HepG2 (cell line): ENCODE data around the gene KRT12. TPM values are rescaled to one million over a fixed set of nuclear protein-coding genes. Genes with fewer than 3 reads are reported as not detected.

Experiments used
- DR1 ChIP-seq: sonication (generic); formaldehyde crosslinking; IDR thresholded peaks from 2 replicates; pipeline ENCODE4 v1.8.0; 2021; ENCODE audit warnings: mild to moderate bottlenecking, missing genetic modification reagents, inconsistent platforms
- GABPA ChIP-seq, 2 experiments: IDR thresholded peaks; 2 replicates each; pipeline ENCODE4 v1.6.1; 2011 to 2016; ENCODE audit warnings: low read depth in 2 of 2, low read length in 1 of 2, missing biosample characterization in 1 of 2, missing genetic modification characterization in 1 of 2
- KAT8 ChIP-seq: IDR thresholded peaks from 2 replicates; pipeline ENCODE4 v1.6.1; 2016; ENCODE audit warnings: missing genetic modification reagents, missing compliant biosample characterization
- KLF9 ChIP-seq: IDR thresholded peaks from 2 replicates; pipeline ENCODE4 v1.6.1; 2016; ENCODE audit warnings: low read depth
- MAFG ChIP-seq: sonication (generic); formaldehyde crosslinking; IDR thresholded peaks from 2 replicates; pipeline ENCODE4 v1.5.1; 2020; ENCODE audit warnings: mild to moderate bottlenecking, missing genetic modification reagents
- RAD51 ChIP-seq: fragments of 450-650 bp; IDR thresholded peaks from 2 replicates; pipeline ENCODE4 v1.6.1; 2016; ENCODE audit warnings: borderline replicate concordance
- RNF2 ChIP-seq: fragments of 450-650 bp; conservative IDR thresholded peaks from 2 replicates; pipeline ENCODE4 v1.6.1; 2016; ENCODE audit warnings: low read depth
- SAP130 ChIP-seq: IDR thresholded peaks from 2 replicates; pipeline ENCODE4 v1.6.1; 2016; ENCODE audit warnings: low read depth
- XBP1 ChIP-seq: sonication (generic); formaldehyde crosslinking; IDR thresholded peaks from 2 replicates; pipeline ENCODE4 v1.5.0; 2020; ENCODE audit warnings: missing genetic modification reagents
- ZNF17 ChIP-seq: sonication (generic); formaldehyde crosslinking; IDR thresholded peaks from 2 replicates; pipeline ENCODE4 v1.5.0; 2020; ENCODE audit warnings: mild to moderate bottlenecking, missing genetic modification reagents
- ZNF256 ChIP-seq: sonication (generic); formaldehyde crosslinking; conservative IDR thresholded peaks from 2 replicates; pipeline ENCODE4 v1.4.0; 2020; ENCODE audit warnings: missing genetic modification reagents
- ZNF260 ChIP-seq: sonication (generic); formaldehyde crosslinking; IDR thresholded peaks from 2 replicates; pipeline ENCODE4 v1.4.0; 2020; ENCODE audit warnings: missing genetic modification reagents, low read depth, mild to moderate bottlenecking, borderline replicate concordance
- ZNF563 ChIP-seq: sonication (generic); formaldehyde crosslinking; IDR thresholded peaks from 2 replicates; pipeline ENCODE4 v1.8.0; 2022; ENCODE audit warnings: mild to moderate bottlenecking, moderate library complexity, missing genetic modification reagents
- ZNF777 ChIP-seq: sonication (generic); formaldehyde crosslinking; IDR thresholded peaks from 2 replicates; pipeline ENCODE4 v1.4.0; 2020; ENCODE audit warnings: missing genetic modification reagents
- ZNF841 ChIP-seq: sonication (generic); formaldehyde crosslinking; IDR thresholded peaks from 2 replicates; pipeline ENCODE4 v1.8.1; 2023; ENCODE audit warnings: missing genetic modification reagents, borderline replicate concordance
- polyA plus RNA-seq, 8 experiments: library from polyadenylated mRNA; depleted of rRNA in 3 of 8; stranded (reverse) in 7 of 8; unstranded in 1 of 8; fragments of >200 nt; fragmentation: Illumina TruSeq in 4 of 8; extraction: Trizol in 4 of 8; gene quantifications; 2 replicates each; pipeline versions ENCODE4 v1.2.1 to v1.2.3, GENCODE V29; 2011 to 2016; ENCODE audit warnings: low read depth in 4 of 8, missing spikeins in 1 of 8, mixed read lengths in 1 of 8; ENCODE audit not compliant: insufficient read depth in 1 of 8
- total RNA-seq, 5 experiments: library from RNA; depleted of rRNA; stranded (reverse); fragments of >200 nt; fragmentation: Illumina TruSeq; extraction: Trizol; gene quantifications; 2 replicates each; pipeline ENCODE4 v1.2.3, GENCODE V29; 2016; ENCODE audit warnings: low read depth in 1 of 5
- TF ChIP-seq, protein P1 (sequence below): sonication (generic); formaldehyde crosslinking; IDR thresholded peaks from 2 replicates; pipeline ENCODE4 v1.5.0; 2020; ENCODE audit warnings: mild to moderate bottlenecking, missing genetic modification reagents, borderline replicate concordance
- TF ChIP-seq, protein P2 (sequence below): IDR thresholded peaks from 2 replicates; pipeline ENCODE4 v1.6.1; 2016; ENCODE audit warnings: low read depth, missing genetic modification reagents, missing compliant biosample characterization
- TF ChIP-seq, protein P3 (sequence below): sonication (generic); formaldehyde crosslinking; IDR thresholded peaks from 2 replicates; pipeline ENCODE4 v1.4.0; 2020; ENCODE audit warnings: missing genetic modification reagents

The KRT12 gene
- total and polyA plus RNA-seq, 2 of the 13 experiments (the other 11 are each of a cell fraction or from before 2014, with no cell fraction given), result 0.07 to 0.09 TPM

DNA sequence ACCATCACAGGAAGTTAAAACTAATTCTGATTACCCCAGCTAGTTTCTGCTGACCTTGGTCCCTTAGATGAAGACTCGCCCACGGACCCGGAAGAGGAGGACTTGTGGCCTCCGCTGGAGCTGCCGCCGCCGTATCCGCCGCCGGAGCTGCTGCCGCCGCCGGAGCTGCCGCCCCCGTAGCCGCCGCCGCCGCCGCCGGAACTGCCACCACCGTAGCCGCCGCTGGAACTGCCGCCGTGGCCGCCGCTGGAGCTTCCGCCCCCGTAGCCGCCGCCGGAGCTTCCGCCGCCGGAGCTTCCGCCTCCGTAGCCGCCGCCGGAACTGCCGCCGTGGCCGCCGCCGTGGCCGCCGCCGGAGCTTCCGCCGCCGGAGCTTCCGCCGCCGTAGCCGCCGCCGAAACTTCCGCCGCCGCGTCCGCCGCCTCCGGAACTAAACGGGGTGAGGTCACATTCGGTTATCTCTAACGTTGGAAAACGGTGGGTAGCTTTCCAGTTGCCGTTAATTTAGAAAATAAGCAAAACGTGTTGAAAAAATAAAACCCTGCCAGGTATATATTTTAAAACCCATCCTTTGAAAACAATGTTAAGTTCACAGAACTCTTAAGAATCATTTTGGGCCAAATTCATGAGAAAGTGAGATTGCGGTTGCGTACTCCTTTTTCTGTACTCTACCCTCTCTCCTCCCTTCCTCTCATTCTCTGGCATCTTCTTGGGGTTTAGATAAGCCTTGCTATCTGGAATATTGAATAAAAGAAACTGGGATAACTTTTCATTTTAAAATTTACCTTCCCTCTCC lies 48.1 kb downstream of the KRT12 start (continued):
- TF ChIP-seq, protein P1, sequence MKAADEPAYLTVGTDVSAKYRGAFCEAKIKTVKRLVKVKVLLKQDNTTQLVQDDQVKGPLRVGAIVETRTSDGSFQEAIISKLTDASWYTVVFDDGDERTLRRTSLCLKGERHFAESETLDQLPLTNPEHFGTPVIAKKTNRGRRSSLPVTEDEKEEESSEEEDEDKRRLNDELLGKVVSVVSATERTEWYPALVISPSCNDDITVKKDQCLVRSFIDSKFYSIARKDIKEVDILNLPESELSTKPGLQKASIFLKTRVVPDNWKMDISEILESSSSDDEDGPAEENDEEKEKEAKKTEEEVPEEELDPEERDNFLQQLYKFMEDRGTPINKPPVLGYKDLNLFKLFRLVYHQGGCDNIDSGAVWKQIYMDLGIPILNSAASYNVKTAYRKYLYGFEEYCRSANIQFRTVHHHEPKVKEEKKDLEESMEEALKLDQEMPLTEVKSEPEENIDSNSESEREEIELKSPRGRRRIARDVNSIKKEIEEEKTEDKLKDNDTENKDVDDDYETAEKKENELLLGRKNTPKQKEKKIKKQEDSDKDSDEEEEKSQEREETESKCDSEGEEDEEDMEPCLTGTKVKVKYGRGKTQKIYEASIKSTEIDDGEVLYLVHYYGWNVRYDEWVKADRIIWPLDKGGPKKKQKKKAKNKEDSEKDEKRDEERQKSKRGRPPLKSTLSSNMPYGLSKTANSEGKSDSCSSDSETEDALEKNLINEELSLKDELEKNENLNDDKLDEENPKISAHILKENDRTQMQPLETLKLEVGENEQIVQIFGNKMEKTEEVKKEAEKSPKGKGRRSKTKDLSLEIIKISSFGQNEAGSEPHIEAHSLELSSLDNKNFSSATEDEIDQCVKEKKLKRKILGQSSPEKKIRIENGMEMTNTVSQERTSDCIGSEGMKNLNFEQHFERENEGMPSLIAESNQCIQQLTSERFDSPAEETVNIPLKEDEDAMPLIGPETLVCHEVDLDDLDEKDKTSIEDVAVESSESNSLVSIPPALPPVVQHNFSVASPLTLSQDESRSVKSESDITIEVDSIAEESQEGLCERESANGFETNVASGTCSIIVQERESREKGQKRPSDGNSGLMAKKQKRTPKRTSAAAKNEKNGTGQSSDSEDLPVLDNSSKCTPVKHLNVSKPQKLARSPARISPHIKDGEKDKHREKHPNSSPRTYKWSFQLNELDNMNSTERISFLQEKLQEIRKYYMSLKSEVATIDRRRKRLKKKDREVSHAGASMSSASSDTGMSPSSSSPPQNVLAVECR (CRISPR knock-in tag), result peak; percentile 64; the same call in 1 of the 2 replicates
- TF ChIP-seq SAP130 (CRISPR knock-in tag) (peak; percentile 47), ZNF563 (CRISPR knock-in tag) (peak; percentile 86; the same call in 1 of the 2 replicates), RAD51 (no peak), ZNF260 (CRISPR knock-in tag) (no peak), ZNF777 (CRISPR knock-in tag) (no peak), DR1 (CRISPR knock-in tag) (no peak; the same call in 1 of the 2 replicates), ZNF17 (CRISPR knock-in tag) (no peak), KLF9 (CRISPR knock-in tag) (no peak), XBP1 (no peak), KAT8 (CRISPR knock-in tag) (peak; percentile 48), RNF2 (no peak; the same call in 1 of the 2 replicates), MAFG (CRISPR knock-in tag) (no peak), ZNF841 (CRISPR knock-in tag) (no peak), ZNF256 (CRISPR knock-in tag) (no peak), GABPA (IDR thresholded peaks at IDR 0.05; ENCODE audit: low read depth, low read length) (peak; percentile 96), GABPA (CRISPR knock-in tag; IDR thresholded peaks at IDR 0.05; ENCODE audit: low read depth) (peak; percentile 88)
- TF ChIP-seq, protein P2, sequence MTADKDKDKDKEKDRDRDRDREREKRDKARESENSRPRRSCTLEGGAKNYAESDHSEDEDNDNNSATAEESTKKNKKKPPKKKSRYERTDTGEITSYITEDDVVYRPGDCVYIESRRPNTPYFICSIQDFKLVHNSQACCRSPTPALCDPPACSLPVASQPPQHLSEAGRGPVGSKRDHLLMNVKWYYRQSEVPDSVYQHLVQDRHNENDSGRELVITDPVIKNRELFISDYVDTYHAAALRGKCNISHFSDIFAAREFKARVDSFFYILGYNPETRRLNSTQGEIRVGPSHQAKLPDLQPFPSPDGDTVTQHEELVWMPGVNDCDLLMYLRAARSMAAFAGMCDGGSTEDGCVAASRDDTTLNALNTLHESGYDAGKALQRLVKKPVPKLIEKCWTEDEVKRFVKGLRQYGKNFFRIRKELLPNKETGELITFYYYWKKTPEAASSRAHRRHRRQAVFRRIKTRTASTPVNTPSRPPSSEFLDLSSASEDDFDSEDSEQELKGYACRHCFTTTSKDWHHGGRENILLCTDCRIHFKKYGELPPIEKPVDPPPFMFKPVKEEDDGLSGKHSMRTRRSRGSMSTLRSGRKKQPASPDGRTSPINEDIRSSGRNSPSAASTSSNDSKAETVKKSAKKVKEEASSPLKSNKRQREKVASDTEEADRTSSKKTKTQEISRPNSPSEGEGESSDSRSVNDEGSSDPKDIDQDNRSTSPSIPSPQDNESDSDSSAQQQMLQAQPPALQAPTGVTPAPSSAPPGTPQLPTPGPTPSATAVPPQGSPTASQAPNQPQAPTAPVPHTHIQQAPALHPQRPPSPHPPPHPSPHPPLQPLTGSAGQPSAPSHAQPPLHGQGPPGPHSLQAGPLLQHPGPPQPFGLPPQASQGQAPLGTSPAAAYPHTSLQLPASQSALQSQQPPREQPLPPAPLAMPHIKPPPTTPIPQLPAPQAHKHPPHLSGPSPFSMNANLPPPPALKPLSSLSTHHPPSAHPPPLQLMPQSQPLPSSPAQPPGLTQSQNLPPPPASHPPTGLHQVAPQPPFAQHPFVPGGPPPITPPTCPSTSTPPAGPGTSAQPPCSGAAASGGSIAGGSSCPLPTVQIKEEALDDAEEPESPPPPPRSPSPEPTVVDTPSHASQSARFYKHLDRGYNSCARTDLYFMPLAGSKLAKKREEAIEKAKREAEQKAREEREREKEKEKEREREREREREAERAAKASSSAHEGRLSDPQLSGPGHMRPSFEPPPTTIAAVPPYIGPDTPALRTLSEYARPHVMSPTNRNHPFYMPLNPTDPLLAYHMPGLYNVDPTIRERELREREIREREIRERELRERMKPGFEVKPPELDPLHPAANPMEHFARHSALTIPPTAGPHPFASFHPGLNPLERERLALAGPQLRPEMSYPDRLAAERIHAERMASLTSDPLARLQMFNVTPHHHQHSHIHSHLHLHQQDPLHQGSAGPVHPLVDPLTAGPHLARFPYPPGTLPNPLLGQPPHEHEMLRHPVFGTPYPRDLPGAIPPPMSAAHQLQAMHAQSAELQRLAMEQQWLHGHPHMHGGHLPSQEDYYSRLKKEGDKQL, result no peak
- TF ChIP-seq, protein P3, sequence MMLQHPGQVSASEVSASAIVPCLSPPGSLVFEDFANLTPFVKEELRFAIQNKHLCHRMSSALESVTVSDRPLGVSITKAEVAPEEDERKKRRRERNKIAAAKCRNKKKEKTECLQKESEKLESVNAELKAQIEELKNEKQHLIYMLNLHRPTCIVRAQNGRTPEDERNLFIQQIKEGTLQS (CRISPR knock-in tag), result 0 out of 2 replicates have a peak, but pooled peaks have one; percentile 27
